OCI-LY7 (cell line): Measurements from ENCODE around the gene ZFYVE16.

ENCODE experiments used
- CTCF ChIP-seq: fragments of 200-600 bp; sonication (generic); conservative IDR thresholded peaks from 2 replicates; pipeline ENCODE4 v1.5.1; 2014; ENCODE audit warnings: mild to moderate bottlenecking, antibody characterized with exemption, low read length, moderate library complexity, mixed read lengths
- EZH2phosphoT487 ChIP-seq: fragments of 200-600 bp; sonication (generic); IDR thresholded peaks from 2 replicates; pipeline ENCODE4 v1.6.1; 2018; ENCODE audit warnings: low read depth, borderline replicate concordance, mild to moderate bottlenecking, mixed run types, antibody characterized with exemption, low read length, moderate library complexity, mixed read lengths

GRCh38 chr5:80504833-80505232, 97.0 kb downstream of the ZFYVE16 start:
- TF ChIP-seq EZH2phosphoT487 (no peak), CTCF (no peak)
